ENCODE measurements around the gene GPATCH2.

Gene GPATCH2

GRCh38 chr1:217553949-217554509 is 76.9 kb downstream of the GPATCH2 start:
- TF ChIP-seq TCF12 (IDR thresholded peaks at IDR 0.05; ENCODE audit: low read depth) (no peak), CREB1 (IDR thresholded peaks at IDR 0.05; ENCODE audit: low read depth) (no peak), NFIC (IDR thresholded peaks at IDR 0.05) (no peak), EP300 (IDR thresholded peaks at IDR 0.05; ENCODE audit: borderline replicate concordance) (no peak), RAD21 (IDR thresholded peaks at IDR 0.05; ENCODE audit: low read depth) (no peak), FOXM1 (IDR thresholded peaks at IDR 0.05; ENCODE audit: borderline replicate concordance, low read depth) (no peak), EGR1 (IDR thresholded peaks at IDR 0.05) (no peak)

DNA sequence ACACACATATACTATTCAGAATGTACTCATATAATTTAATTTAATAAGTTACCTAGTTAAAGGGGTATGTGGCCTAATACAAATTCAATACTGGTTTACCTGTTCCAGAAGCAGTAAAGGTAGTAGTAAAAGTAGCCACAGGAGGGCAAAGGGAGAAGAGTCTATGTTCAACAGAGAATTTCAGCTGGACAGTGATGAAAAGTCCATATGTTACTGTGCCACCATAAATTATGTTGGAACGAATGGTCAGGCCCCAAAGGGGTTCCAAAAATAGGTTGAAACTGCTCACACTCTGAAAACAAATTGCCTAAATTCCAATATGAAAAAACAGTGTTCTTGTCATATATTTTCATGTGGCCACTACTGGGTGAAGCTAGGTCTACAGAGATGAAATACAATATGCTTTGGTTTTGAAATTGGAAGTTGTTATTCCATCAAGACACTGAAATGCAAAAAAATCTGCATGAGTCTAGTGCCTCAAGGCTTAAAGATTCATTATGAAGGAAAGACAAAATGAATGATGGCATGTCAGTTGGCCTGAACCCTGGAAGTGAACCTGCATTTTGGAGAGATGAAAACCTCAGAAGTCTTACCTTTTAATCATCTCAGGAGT is 78.4 kb downstream of the GPATCH2 start:
- no peak for TF ChIP-seq EP300 (IDR thresholded peaks at IDR 0.05; ENCODE audit: borderline replicate concordance)
- TF ChIP-seq REST (IDR thresholded peaks at IDR 0.05; ENCODE audit: low read depth), result no peak
- TF ChIP-seq ZBTB7A (IDR thresholded peaks at IDR 0.05; ENCODE audit: low read depth), result no peak
- TF ChIP-seq RAD21 (IDR thresholded peaks at IDR 0.05; ENCODE audit: low read depth), result no peak
- no peak for TF ChIP-seq CEBPB (IDR thresholded peaks at IDR 0.05)
- no peak for TF ChIP-seq TEAD4 (IDR thresholded peaks at IDR 0.05)
- TF ChIP-seq MAX (IDR thresholded peaks at IDR 0.05), result no peak
- TF ChIP-seq TCF12 (IDR thresholded peaks at IDR 0.05; ENCODE audit: low read depth), result no peak
- TF ChIP-seq, protein P1, sequence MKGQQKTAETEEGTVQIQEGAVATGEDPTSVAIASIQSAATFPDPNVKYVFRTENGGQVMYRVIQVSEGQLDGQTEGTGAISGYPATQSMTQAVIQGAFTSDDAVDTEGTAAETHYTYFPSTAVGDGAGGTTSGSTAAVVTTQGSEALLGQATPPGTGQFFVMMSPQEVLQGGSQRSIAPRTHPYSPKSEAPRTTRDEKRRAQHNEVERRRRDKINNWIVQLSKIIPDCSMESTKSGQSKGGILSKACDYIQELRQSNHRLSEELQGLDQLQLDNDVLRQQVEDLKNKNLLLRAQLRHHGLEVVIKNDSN (IDR thresholded peaks at IDR 0.05), result no peak
- no peak for TF ChIP-seq TAF1 (IDR thresholded peaks at IDR 0.05; ENCODE audit: low read depth)
- TF ChIP-seq EGR1 (IDR thresholded peaks at IDR 0.05), result no peak
- TF ChIP-seq YY1 (IDR thresholded peaks at IDR 0.05; ENCODE audit: low read depth), result no peak
- no peak for TF ChIP-seq FOXM1 (IDR thresholded peaks at IDR 0.05; ENCODE audit: borderline replicate concordance, low read depth)
- TF ChIP-seq NFIC (IDR thresholded peaks at IDR 0.05), result no peak

DNA sequence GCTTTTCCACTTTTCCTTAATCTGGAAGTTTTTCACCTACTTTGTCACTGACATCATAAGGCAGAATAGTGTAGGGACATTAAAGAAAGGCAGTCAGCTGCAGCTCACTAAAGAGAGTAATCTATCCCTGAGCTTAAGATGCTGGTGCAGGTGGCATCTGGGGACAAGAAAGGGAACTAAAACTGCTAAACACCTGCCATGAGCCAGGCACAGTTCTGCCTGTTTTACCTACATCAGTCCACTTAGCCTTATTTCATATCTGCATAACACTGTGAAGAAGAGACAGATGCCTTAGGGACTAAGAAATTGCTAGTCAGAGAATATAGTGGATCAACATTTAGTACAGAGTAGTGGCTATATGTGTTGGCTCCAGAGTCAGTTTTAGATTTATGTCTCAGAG is 88.1 kb downstream of the GPATCH2 start:
- TF ChIP-seq TAF1 (IDR thresholded peaks at IDR 0.05; ENCODE audit: low read depth), result no peak
- TF ChIP-seq ZBTB7A (IDR thresholded peaks at IDR 0.05; ENCODE audit: low read depth), result no peak
- TF ChIP-seq MAX (IDR thresholded peaks at IDR 0.05), result no peak
- no peak for TF ChIP-seq FOXM1 (IDR thresholded peaks at IDR 0.05; ENCODE audit: borderline replicate concordance, low read depth)
- TF ChIP-seq EGR1 (IDR thresholded peaks at IDR 0.05), result no peak
- TF ChIP-seq TEAD4 (IDR thresholded peaks at IDR 0.05), result no peak
- TF ChIP-seq NFIC (IDR thresholded peaks at IDR 0.05), result no peak
- TF ChIP-seq, protein P1 (IDR thresholded peaks at IDR 0.05), result no peak
- no peak for TF ChIP-seq RAD21 (IDR thresholded peaks at IDR 0.05; ENCODE audit: low read depth)
- TF ChIP-seq YY1 (IDR thresholded peaks at IDR 0.05; ENCODE audit: low read depth), result no peak
- TF ChIP-seq CREB1 (IDR thresholded peaks at IDR 0.05; ENCODE audit: low read depth), result no peak
- no peak for TF ChIP-seq TCF12 (IDR thresholded peaks at IDR 0.05; ENCODE audit: low read depth)
- no peak for TF ChIP-seq EP300 (IDR thresholded peaks at IDR 0.05; ENCODE audit: borderline replicate concordance)
- no peak for TF ChIP-seq CEBPB (IDR thresholded peaks at IDR 0.05)
- no peak for TF ChIP-seq REST (IDR thresholded peaks at IDR 0.05; ENCODE audit: low read depth)

GRCh38 chr1:217542136-217542777 is 88.6 kb downstream of the GPATCH2 start:
- no peak for TF ChIP-seq FOXM1 (IDR thresholded peaks at IDR 0.05; ENCODE audit: borderline replicate concordance, low read depth)
- TF ChIP-seq CEBPB (IDR thresholded peaks at IDR 0.05), result no peak
- TF ChIP-seq NFIC (IDR thresholded peaks at IDR 0.05), result no peak
- TF ChIP-seq, protein P1 (IDR thresholded peaks at IDR 0.05), result no peak
- no peak for TF ChIP-seq MAX (IDR thresholded peaks at IDR 0.05)
- no peak for TF ChIP-seq RAD21 (IDR thresholded peaks at IDR 0.05; ENCODE audit: low read depth)
- TF ChIP-seq ZBTB7A (IDR thresholded peaks at IDR 0.05; ENCODE audit: low read depth), result no peak
- TF ChIP-seq EP300 (IDR thresholded peaks at IDR 0.05; ENCODE audit: borderline replicate concordance), result no peak
- no peak for TF ChIP-seq TAF1 (IDR thresholded peaks at IDR 0.05; ENCODE audit: low read depth)
- TF ChIP-seq TEAD4 (IDR thresholded peaks at IDR 0.05), result no peak
- no peak for TF ChIP-seq CREB1 (IDR thresholded peaks at IDR 0.05; ENCODE audit: low read depth)

Data from Ishikawa (cell line).